ENCODE measurements around the gene USP5.

The USP5 gene

DNA sequence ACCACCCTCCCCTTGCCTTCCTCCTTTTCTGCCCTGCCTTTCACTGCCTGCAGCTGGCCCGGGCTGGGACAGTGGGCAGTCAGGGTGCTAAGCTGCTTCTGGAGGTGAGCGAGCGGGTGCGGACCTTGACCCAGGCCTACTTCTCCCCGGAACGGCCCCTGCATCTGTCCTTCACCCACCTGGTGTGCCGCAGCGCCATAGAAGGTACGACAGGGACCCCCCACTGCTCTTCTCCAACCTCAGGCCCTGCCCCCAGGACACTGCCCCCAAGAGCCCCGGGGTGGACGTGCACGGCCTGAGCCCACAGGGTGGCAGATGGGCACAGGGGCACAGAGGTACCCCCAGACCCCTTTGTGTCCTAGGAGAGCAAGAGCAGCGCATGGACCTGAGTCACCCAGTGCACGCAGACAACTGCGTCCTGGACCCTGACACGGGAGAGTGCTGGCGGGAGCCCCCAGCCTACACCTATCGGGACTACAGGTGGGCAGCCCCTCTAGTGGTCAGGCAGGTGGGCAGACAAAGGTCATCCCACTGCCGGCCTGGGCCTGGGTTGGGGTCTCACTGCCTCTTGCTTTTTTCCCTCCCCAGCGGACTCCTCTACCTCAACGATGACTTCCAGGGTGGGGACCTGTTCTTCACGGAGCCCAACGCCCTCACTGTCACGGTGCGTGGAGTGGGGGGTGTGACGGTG, 14.4 kb upstream of the USP5 start:
- TF ChIP-seq, protein P1, sequence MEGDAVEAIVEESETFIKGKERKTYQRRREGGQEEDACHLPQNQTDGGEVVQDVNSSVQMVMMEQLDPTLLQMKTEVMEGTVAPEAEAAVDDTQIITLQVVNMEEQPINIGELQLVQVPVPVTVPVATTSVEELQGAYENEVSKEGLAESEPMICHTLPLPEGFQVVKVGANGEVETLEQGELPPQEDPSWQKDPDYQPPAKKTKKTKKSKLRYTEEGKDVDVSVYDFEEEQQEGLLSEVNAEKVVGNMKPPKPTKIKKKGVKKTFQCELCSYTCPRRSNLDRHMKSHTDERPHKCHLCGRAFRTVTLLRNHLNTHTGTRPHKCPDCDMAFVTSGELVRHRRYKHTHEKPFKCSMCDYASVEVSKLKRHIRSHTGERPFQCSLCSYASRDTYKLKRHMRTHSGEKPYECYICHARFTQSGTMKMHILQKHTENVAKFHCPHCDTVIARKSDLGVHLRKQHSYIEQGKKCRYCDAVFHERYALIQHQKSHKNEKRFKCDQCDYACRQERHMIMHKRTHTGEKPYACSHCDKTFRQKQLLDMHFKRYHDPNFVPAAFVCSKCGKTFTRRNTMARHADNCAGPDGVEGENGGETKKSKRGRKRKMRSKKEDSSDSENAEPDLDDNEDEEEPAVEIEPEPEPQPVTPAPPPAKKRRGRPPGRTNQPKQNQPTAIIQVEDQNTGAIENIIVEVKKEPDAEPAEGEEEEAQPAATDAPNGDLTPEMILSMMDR (IDR thresholded peaks at IDR 0.05; ENCODE audit: low read depth, low read length, missing control alignments): no peak
- DNase-seq (ENCODE audit: low read depth): no peak
- no peak overlapping the region for H3K4me3 ChIP-seq (ENCODE audit: low read depth, low read length)

DNA sequence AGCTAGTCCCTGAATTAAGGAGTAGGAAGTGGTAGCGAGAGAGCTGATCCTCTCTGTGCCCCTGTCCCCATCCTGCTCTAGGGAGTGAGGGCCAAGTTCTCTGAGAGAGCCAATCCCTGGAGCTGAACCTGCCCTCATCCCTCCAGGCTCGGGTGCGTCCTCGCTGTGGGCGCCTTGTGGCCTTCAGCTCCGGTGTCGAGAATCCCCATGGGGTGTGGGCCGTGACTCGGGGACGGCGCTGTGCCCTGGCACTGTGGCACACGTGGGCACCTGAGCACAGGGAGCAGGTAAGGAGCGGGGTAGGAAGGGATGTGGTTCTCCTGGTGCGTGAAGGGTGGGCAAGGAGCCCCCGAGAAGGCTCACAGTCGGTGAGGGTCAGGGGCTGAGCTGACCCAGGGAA, 13.1 kb upstream of the USP5 start:
- no peak for DNase-seq (ENCODE audit: low read depth)
- H3K4me3 ChIP-seq (ENCODE audit: low read depth, low read length): no peak overlapping the region
- TF ChIP-seq, protein P1 (IDR thresholded peaks at IDR 0.05; ENCODE audit: low read depth, low read length, missing control alignments): no peak

DNA sequence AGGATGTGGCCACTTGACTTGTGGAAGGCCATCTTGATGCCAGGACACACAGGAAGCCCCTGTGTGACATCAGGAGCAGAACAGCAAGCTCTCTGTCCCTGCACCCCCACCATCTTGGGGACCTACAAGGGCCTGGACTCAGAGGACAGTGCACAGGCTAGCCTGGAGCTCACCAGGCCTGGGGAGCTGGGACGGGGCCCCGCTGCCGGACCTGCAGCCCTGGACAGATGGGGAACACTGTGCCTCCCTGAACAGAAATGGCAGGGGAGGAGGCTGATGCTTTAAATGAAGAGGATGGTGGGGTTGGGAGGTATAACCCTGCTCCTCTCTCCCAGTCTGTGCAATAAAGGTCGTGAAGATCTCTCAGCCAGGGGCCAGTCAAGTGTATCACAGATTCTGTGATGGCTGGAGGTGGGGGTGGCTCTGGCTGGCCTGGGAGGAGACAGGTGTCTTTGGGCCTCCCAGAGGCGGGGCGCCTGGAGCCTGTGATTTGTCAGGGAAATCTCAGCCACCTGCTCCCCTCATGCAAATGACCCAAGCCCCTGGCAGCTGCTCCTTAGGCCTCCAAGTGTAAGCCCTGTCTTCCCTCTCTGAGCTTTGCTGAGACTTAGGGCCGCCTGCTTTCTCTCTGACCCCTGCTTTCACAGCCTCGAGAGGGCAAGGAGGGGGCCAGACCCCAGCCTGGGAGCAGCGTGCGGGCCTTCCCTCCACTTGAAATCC, 12.3 kb upstream of the USP5 start:
- TF ChIP-seq, protein P1 (IDR thresholded peaks at IDR 0.05; ENCODE audit: low read depth, low read length, missing control alignments): no peak
- no peak overlapping the region for H3K4me3 ChIP-seq (ENCODE audit: low read depth, low read length)
- DNase-seq (ENCODE audit: low read depth): peak; percentile 71

DNA sequence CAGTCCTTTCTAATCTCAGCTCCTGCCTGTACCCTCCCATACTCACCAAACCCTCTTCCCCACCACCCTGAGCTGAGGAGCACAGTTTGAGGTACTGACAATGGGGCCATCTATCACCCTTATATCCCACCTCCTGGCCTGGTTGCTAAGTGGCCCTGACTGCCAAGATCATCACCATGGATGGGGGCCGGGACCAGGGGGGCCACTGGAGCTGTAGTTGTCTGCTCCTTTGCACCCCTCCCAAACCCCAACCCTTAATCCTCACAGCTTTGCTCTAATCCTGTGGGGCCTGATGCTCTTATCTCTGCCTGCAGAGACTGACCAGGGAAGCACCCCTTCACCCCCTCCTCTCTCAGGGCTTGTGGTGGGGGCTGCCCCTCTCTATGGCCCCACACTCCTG, 11.6 kb upstream of the USP5 start:
- TF ChIP-seq, protein P1 (IDR thresholded peaks at IDR 0.05; ENCODE audit: low read depth, low read length, missing control alignments): no peak
- H3K4me3 ChIP-seq (ENCODE audit: low read depth, low read length): no peak overlapping the region
- no peak for DNase-seq (ENCODE audit: low read depth)

- no peak within 1 kb of the TSS for H3K4me3 ChIP-seq (ENCODE audit: low read depth, low read length)
- DNase-seq (ENCODE audit: low read depth): no peak
- TF ChIP-seq, protein P1 (IDR thresholded peaks at IDR 0.05; ENCODE audit: low read depth, low read length, missing control alignments): no peak
Measured at GRCh38 chr12:6840761-6841515, 11.0 kb upstream of the USP5 start, which contains the start of gene GNB3. Gene GNB3, plus strand, starts transcription at chr12:6840925. Its CDS starts 363 bp downstream, at chr12:6841288.

- DNase-seq (ENCODE audit: low read depth): no peak
- TF ChIP-seq, protein P1 (IDR thresholded peaks at IDR 0.05; ENCODE audit: low read depth, low read length, missing control alignments): no peak
- no peak overlapping the region for H3K4me3 ChIP-seq (ENCODE audit: low read depth, low read length)
Measured at GRCh38 chr12:6842075-6842474, 9.9 kb upstream of the USP5 start.

Measured in GM12864 (cell line).